ENCODE measurements around the gene TGFBRAP1.

The TGFBRAP1 gene, protein sequence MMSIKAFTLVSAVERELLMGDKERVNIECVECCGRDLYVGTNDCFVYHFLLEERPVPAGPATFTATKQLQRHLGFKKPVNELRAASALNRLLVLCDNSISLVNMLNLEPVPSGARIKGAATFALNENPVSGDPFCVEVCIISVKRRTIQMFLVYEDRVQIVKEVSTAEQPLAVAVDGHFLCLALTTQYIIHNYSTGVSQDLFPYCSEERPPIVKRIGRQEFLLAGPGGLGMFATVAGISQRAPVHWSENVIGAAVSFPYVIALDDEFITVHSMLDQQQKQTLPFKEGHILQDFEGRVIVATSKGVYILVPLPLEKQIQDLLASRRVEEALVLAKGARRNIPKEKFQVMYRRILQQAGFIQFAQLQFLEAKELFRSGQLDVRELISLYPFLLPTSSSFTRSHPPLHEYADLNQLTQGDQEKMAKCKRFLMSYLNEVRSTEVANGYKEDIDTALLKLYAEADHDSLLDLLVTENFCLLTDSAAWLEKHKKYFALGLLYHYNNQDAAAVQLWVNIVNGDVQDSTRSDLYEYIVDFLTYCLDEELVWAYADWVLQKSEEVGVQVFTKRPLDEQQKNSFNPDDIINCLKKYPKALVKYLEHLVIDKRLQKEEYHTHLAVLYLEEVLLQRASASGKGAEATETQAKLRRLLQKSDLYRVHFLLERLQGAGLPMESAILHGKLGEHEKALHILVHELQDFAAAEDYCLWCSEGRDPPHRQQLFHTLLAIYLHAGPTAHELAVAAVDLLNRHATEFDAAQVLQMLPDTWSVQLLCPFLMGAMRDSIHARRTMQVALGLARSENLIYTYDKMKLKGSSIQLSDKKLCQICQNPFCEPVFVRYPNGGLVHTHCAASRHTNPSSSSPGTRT

DNA sequence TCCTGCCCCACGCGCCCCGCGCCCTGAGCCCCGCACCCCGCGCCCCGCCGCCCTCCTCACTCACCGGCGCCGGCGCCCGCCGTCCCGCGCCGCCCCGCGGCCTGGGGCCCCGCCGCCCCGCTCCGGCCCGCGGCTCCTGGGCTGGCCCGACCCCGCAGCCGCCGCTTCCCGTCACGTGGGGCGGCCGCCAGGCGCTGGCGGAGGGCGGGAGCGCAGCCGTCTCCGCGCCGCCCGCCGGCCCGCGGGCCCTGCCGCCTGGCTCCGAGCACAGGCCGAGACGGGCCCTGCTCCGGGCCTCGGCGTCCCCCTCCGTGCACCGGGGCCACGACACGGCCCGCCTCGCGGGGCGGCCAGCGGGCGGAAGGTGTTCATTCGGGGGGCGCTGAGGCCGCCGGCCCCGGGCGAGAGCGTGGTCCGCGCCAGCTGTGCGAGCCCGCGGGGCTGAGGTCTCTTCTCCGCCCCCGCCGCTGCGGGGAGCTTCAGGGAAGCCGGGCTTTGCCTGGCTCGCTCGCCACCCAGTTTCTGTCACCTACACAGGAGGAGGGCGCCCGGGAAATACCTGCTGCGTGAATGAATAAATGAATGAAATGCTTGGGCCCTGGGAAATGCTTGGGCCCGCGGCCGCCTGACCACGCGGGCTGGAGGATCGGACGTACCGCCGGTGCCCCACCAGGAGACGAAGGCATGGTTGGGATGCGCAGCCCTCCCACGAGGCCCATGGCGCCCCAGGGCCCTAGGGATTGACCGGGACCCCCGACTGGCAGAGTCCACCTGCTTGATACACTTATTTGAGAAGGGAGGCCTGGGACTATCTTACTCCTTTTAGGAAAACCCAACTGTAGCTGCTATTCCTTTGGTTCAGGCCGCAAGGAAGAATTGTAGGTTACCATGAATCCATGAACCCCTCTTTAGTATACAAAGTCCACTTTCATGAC lies at the start of gene TGFBRAP1:
TSS of gene TGFBRAP1 (minus strand) at position 175 of the 935 bp plus-strand sequence. CDS start 21,434 bp downstream, outside the sequence.
- peak; percentile 26 for DNase-seq

DNA sequence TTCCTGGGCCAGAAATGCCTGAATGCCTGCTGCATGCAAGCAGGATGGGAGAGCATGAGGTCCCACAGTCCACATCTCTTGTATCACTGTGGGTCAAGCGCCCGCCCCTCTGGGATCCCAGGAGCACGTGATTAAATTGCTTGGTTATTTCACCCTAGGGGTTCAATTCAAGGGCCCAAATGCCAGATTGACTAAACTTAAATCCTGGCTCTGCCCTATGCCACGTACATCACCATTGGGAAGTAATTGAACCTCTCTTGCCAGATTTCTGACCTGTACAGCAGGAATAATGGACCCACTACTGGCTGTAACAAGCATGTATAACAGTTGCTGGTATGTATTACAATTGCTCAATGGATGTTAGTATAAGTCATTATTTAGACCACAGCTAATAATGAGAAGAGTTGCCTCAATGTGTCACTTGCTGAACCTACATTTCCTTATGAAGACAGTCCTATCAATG lies 49.4 kb upstream of the TGFBRAP1 start:
- DNase-seq = no peak

DNA sequence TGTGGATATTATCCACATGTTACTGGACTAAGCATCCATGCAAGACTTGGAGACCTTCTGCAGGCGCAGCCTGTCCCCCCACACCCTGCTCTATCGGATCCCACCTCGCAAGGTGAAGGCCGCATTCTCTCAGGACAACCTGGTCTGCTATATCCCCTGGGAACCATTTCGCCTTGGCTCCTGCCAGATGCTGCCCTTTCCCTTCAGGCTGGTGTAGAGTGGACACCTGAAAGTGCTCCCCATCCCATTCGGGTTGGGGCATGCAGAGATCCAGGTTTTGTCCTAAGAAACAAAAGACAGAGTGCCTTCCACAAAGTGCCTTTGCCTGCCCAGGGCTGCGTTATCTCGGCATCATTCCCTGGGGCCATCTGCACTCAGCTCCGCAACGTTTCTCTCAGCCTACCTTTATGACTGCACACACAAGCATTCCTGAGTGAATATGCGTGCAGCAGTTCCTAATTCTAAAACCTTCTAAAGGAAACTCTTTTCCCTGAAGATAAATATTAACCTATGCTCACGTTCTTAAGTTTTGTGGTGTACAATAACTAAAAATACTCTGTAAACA lies 48.8 kb upstream of the TGFBRAP1 start:
- no peak for DNase-seq

DNA sequence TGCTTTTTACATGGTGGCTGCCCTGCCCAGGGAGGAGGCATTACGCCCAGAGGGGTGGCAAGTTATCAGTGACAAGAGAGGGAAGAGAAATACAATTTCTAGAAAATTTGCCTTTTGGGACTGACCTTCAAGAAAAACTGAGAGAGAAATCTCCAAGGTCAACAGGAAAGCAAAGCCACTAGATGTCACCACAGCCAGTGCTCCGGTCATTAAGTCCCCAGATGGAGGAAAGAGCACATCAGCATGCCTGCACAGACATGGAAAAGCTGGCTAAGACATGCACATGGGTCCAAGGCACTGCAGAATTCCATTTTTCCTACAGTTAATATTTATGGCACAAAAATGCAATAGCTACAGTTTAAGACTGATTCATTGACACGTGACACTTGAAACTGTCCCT lies 48.3 kb upstream of the TGFBRAP1 start:
- no peak for DNase-seq

DNA sequence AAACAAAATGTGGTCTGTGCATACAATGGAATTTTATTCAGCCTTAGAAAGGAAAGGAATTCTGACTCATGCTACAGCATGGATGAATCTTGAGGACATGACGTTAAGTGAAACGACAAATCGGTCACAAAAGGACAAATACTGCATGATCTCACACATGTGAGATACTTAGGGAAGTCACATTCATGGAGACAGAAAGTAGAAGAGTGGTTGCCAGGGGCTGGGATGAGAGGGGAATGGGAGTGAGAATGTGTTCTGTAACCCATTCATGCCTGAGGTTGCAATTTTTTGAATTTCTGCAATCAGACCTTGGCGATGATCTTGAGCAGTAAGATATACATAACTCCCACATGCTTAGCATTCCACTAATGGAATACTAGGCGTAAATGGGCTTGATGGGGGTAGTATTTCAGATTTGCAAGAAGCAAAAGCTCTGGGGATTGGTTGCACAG lies 47.3 kb upstream of the TGFBRAP1 start:
- no peak for DNase-seq

DNA sequence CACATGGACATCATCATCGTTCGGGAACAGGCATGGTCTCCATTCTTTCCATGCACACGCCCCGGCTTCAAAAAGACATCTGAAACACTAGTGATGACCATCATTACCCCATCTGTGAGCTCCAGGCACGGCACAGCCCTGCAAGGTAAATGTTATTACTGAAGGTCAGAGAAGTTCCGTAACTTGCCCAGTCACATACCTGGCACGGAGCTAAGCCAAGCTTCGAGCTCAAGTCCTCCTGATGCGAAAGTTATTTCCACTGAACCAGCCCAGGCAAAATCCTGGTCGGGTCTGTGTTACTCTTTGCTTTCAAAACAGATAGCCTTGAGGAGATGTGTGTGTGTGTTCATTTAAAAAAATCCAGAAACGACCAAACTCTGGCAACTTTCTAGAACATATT lies 46.5 kb upstream of the TGFBRAP1 start:
- no peak for DNase-seq

DNA sequence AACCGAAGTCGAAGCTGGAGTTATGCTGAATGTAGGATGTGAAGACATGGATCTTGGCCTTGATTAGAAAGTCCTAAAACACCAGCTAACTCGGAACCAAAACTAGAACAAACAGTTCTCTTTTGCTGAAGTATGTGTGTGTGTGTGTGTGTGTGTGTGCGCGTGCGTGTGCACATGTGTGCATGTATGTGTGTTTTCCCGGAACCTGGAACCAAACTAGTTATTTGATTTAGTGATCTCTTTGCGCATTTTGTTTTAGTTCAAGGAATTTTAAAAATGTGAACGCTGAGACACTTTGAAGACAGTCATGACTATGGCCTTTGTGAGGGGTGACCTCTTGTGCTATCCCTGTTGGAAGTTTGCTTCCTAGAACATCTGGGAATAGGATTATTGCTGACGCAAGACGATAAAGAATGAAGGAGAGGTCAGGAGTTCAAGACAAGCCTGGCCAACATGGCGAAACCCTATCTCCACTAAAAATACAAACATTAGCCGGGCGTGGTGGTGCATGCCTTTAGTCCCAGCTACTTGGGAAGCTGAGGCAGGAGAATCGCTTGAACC lies 45.5 kb upstream of the TGFBRAP1 start:
- no peak for DNase-seq

DNA sequence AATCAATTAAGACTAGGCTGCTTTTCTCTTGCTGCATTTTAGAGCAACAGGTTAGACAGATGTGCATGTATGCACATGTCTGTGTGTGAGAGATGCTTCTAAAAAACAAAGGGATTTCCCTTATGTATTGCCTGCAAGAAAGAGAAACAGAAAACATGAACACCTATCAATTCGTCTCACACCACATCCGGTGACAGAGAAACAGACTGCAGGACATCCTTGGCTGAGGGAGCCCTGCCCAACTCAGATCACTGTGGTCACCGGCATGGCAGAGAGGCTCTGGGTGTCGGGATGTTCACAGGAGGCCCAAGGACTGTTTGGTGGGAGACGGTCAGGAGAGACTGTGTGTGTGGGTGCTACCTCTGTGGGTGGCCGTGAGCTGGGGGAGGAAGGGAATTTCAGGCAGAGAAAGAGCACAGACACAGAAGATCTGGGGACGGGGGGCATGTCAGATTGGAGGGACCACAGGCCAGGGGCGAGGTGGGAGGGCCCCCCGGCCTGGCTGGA lies 44.4 kb upstream of the TGFBRAP1 start:
- DNase-seq = no peak

DNA sequence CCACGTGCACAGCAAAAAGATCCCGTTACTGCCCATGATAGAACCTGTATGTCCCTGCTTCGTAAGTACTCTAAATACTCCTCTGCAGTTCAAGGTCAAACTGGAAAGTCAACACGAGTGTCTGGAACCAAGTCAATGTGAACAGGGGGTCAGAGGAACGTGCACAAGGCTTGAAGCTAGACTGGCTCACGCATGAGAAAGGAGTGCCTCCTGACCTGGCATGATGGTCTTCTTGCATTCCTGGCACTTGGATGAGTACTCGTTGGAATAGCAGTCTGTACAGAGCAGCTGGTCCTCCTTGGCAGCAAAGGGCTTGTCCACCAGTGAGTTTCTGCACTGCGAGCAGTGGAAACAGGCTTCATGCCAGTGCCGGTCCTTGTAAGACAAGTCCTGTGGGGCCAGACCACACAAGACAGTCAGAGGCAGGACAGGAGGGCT lies 43.8 kb upstream of the TGFBRAP1 start:
- no peak for DNase-seq

DNA sequence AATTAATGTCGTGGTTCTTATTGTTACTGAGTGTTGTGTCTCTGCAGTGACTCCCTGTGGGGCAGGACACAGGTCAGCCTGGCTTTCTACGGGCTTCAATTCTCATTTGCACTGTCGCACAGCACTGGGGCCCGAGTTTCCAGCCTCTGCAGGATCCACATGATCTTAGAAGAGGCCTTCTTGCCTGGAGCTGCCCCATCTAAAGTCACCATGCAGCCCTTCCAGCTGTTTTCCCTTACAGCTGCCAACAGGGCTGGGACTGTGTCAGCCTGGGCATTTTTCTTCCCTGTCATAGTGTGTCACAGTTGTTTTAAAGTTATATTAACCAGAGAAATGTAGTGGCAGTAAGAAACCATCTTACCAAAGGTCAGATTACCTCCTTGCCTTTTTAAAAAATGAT lies 42.3 kb upstream of the TGFBRAP1 start:
- DNase-seq = no peak

DNA sequence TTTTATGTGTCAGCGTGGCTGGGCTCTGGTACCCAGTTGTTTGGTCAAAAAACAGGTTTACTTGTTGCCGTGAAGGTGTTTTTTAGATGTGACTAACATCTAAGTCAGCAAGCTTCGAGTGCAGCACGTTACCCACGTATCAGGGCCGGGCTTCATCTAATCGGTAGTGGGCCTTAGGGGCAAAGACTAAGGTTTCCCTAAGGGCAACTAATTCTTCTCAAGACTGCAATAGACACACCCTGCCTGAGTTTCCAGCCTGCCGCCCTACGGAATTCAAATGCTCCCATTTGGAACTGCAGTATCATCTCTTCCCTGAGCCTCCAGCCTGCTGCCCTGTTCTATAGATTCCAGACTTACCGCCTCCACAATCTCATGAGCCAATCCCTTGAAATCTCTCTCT lies 41.6 kb upstream of the TGFBRAP1 start:
- no peak for DNase-seq

DNA sequence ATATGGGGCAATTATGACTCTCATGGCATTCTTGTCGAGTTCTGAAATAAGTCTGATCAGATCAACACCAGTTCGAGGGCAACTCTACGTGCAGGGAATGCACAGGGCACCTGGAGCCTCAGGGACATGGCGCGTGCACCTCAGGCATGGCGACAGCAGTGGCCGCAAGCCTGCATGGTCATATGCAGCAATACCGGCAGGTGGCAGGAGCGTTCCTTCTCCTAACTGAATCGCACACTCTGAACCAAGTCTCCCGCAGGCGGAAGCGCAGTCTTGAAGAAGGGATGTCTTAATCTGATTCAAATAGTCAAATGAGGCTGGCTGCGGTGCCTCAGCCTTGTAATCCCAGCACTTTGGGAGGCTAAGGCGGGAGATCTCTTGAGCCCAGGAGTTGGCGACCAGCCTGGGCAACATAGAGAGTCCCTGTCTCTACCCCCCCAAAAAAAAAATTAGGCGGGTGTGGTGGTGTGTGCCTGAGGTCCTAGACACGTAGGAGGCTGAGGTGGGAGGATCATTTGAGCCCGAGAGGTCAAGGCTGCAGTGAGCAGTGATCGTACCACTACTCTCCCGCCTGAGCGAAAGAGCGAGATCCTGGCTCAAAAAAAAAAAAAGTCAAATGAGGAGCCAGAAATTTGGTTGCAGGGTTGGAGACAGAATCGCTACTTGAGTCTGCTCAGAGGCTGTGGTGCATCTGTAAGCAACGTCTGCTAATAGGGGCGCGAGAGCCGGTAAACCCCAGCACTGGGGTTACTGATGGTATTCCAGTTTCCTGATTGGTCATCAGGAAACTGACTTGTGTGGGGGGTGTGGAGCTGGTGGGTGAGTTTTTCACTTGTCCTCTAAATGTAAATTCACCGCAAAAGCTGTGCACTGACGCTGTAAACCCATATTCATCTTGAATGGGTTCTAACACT lies 40.5 kb upstream of the TGFBRAP1 start:
- peak; percentile 85 for DNase-seq

DNA sequence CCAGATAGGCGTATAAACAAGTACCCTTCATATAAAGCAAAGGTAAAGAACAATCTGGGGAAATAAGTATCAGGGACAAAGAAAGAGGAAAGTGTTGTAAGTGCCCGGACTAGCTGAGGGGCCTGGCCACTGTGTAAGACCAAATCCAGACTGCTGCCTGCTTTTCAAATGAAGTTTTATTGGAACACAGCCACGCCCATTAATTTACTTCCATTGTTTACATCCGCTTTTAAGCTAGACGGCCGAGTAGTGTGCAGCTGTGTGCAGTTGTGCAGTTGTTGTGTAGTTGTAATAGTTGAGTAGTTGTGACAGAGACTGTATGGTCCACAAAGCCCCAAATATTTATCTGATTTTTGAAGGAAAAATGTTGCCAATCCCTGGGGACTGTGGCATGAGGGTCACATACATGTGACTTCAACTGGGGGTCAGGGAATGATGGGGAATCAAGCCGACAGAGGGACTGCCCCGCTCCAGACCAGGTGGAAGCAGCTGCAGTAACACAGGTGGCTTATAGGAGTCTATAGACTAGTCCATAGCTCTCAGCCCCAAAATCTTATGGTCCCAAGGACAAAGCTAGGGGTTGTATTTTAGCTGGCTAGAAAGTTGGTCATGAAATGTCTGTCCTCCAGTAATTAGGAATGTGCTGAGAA lies 39.3 kb upstream of the TGFBRAP1 start:
- DNase-seq = no peak

DNA sequence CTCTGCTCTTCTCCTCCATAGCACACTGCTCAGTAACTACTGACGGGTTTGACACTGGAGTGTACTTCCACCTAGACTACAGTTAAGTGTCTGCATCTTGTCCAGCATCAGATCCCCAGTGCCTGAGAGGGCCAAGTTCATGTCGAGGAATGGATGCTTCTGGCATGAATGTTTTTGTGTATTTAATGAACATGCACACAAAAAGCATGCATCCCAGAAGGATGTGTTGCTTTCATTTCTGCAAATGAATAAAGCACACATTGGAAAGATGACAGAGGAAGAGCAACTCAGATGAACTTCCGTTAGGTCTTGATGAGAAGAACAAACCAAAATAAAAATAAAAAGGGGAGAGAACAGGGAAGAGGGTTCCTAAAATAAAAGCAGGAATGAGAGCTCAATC lies 35.7 kb upstream of the TGFBRAP1 start:
- no peak for DNase-seq

DNA sequence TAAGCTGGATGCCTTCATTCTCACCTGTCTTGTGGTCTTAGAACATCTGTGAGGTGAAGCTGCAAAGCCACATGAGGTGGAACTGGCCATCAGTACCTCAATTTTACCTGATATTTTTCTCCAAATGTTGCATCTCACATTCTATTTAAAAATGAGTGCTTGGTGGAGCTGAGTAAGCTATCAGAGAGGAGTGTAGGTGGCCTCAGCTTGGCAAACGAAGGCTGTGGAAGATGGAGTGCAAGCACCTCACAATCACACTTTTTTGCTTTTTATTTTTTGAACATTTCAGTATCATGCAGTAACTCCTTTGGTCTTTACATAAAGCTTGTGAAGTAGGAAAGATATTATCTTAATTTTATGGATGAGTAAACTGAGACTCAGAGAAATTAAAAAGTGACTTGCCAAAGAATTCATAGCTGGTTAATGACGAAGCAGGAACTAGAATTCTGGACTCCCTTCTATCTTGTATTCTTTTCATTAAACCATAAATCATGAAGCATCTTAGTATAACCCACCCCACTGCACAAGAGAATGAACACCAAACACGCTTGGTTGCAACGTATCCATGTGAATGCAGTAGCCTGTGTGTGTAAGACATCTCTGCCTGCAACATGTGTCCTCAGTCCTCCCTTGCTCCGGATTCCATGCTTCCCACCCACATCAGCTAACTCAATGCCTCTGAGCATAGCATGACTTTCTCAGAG lies 35.1 kb upstream of the TGFBRAP1 start:
- DNase-seq = no peak

DNA sequence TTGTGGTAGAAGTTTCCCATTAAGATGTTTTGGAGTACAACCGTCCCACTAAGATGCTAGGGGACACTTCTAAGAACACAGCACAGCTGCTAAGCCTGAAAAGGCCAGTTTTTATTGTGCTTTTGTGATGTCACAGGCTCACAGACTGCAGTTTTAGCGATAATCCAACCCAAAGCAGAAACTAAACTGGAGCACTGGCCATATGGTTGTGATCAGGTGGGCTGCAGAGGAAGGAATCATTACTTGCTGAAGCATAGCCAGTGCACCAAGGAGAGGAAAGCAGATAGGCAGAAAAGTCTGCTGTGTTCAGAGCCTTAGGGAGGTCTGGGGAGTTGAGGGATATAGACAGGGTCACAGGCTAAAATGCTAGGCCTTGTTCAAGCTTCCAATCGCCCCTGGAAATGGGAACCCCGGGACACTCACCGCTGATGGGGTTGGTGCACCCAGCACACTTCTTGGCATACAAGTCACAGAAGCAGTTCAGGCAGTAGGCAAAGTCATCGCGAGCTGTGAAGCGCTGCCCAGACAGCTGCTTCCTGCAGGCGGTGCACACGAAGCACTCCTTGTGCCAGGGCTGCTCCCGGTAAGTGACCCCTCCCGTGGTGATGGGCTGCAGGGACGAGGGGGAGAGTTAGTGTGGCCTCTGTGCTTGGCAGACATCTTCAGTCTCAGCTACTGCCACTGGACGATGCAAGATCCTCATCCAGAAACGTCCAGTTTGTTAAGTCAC lies 33.5 kb upstream of the TGFBRAP1 start:
- no peak for DNase-seq

DNA sequence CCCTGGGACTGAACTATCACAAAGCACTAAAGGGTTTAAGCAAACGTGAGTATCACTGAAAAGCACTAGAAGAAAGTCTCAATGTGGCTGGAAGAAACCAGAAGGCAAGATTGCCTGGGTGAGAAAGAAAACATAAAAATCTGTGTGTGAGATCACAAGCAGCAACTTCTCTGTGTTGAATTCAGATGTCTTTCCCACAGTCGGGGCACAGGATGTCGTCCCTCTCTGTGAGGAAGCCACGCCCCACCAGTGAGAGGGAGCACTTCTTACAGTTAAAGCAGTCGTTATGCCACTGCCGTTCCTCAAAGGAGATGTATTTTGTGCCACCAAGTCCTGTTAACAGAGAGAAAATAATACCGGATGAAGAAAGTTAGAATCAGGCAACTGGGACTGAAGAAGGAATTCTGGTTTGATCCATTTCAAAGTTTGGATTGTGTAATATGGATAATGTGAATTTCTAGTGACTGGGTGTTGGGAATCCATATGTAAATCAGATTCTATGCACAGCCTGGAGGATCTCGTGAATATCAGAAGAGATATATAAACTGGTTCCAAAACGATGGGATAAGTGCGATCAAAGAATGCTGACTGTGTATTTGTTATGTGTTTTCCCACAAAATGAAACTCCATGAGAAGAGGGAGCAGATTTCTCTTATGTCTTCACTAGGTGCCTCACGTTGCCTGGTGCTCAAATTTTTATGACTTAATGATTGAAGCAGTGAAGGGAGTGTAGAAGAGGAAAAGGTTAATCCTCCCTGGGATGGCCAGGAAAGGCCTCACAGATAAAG lies 31.8 kb upstream of the TGFBRAP1 start:
- no peak for DNase-seq

DNA sequence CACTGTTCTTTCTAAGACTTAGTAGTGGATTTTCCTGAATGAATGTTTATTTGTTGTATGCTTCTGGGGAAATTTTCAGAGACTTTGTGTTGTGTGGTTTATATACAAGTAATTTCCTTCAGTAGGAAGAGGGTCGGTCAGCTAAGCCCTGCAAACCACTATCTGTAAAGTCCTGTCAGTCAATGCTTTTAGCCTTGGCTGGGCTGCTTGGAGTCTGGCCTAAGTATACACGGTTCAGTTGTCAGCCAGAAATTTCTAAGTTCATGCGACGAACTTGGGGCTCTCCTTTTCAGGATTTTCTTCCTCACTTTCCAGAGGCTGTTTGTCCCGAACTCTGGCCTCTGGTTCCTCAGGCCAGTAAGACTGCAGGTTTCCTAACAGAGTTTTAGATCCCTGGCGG lies 29.1 kb upstream of the TGFBRAP1 start:
- no peak for DNase-seq
